Measurements from ENCODE around the gene GPR142.

Gene GPR142

GRCh38 chr17:74369665-74370490, 2.6 kb downstream of the GPR142 start:
- no peak for DNase-seq (ENCODE audit: low spot score)

GRCh38 chr17:74371653-74372147, 4.4 kb downstream of the GPR142 start:
- no peak for DNase-seq (ENCODE audit: low spot score)

- DNase-seq (ENCODE audit: low spot score), result no peak
Measured at GRCh38 chr17:74372426-74372825, 5.1 kb downstream of the GPR142 start.

DNA sequence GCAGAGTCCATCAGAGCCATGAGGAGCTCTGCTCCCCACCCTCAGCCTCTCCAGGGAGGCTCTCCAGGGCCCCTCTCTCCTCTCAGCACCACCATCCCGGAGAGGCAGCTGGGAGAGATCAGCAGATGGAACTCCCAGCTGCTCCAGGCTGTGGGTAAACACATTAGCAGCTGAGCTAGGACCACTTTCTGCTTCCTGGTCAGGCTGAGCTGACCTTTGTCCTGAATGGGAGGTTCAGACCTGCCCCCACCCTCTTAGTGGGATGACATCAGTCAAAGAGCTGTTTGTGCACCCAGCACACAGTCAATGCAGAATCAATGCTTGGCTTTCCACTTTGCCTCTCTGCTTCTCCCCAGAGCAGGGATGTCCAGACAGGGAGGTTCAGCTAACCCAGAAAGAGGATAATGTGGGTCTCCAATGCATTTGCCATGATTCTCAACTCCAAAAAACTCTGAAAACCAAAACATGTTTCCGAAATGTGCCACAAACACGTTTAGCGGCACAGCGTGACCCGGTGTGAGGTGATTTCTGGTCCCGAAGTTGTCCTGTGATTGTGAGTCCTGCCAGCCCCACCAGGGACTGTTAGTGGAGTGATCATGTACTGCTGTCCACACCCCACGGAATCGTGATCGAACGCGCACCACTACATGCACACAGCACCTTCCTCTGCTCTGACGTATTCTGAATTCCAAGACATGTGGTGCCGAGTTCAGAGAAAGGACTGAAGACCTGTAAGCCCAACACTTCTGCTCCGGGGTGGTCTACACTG, 6.7 kb downstream of the GPR142 start:
- DNase-seq (ENCODE audit: low spot score), result peak; percentile 20

GRCh38 chr17:74374858-74375257, 7.6 kb downstream of the GPR142 start:
- DNase-seq (ENCODE audit: low spot score), result no peak

- DNase-seq (ENCODE audit: low spot score), result peak; percentile 74
Measured at GRCh38 chr17:74379495-74380085, 12.3 kb downstream of the GPR142 start.

- peak; percentile 30 for DNase-seq (ENCODE audit: low spot score)
Measured at GRCh38 chr17:74380086-74380958, 13.0 kb downstream of the GPR142 start.

- DNase-seq (ENCODE audit: low spot score), result no peak
Measured at GRCh38 chr17:74380959-74381808, 13.9 kb downstream of the GPR142 start.

DNA sequence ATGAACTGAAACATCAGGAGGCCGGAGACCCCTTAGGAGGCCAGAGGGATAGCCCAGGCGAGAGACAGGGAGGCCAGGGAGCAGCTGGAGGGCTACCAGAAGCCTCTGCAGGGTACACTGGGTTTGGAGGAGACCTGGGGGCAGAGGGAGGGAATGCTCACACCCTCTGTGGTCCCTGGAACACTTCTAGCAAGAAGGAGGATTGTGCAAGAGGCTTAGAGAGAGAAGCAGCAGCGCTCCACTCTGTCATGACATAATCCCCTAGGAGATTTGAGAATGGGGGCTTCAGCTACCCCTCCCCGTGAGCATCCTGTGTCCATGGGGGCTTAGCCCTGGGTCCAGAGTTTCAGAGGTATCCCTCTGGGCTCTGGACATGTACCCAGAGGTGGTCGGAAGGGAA, 15.8 kb downstream of the GPR142 start:
- DNase-seq (ENCODE audit: low spot score), result no peak

GRCh38 chr17:74385201-74385600, 17.9 kb downstream of the GPR142 start:
- no peak for DNase-seq (ENCODE audit: low spot score)

GRCh38 chr17:74386386-74386785, 19.1 kb downstream of the GPR142 start:
- no peak for DNase-seq (ENCODE audit: low spot score)

DNA sequence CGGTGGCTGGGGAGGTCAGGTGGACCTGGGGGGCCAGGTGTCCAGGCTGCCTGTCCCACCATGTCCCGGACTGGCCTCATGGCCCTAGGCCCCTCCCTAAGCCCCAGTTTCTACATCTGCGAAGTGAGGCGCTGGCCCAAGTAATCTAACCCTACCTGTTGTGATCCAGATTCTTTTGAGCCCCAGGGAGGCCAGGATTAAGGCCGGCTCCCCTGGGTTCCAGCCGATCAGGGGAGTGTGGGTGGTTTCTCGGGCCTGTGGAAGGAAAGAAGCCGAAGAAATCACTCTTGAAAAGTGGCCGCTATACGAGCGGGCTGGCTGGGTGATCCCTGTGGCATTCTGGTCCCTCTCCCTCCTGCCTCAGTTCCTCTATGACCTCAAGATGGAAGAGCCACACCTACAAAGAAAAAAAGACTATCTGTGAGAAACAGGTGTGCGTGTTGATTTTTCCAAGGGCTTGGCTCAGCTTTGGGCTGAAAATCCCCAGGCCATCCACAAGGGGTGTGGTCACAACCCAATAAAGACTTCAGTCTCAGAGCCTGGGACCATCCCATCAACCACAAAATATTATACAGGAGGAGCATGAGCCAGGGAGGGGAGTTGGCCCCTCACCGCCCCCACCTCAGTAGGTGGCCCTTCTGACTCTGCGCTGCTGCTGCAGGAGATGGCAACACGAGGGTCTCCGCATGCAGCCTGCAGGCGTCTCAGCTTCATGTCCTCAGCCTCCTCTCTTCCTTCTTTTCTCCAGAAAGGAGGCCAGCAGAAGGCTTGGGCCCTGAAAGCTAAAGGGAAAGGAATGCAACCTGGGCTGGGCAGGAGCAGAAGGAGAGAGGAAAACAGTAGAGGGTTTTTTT, 20.3 kb downstream of the GPR142 start:
- peak; percentile 36 for DNase-seq (ENCODE audit: low spot score)

- no peak for DNase-seq (ENCODE audit: low spot score)
Measured at GRCh38 chr17:74389084-74389753, 21.9 kb downstream of the GPR142 start.

- no peak for DNase-seq (ENCODE audit: low spot score)
Measured at GRCh38 chr17:74389937-74390679, 22.8 kb downstream of the GPR142 start.

GRCh38 chr17:74390680-74391653, 23.7 kb downstream of the GPR142 start:
- no peak for DNase-seq (ENCODE audit: low spot score)

- no peak for DNase-seq (ENCODE audit: low spot score)
Measured at GRCh38 chr17:74391771-74392170, 24.5 kb downstream of the GPR142 start.

DNA sequence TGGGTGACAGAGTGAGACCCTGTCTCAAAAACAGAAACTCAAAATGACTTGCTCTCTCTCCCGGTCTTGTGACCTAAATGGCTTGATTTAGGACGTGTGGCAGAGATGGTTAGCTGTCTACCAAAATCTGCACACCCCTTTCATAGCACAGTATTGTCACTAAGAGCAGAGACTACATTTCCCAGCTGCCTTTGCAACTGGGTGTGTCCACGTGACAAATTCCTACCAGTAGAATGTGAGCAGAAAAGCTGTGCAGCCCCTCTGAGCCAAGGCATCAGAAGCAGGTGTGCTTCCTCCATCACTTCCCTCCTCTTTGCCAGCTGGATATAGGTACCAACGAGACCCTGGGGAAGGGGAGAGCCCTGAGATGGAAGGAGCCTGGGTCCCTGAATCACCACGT, 25.5 kb downstream of the GPR142 start:
- DNase-seq (ENCODE audit: low spot score), result no peak
